Endothelial cell of umbilical vein (primary cell): Measurements from ENCODE around the gene OPRL1. TPM values are rescaled to one million over a fixed set of nuclear protein-coding genes. Genes with fewer than 3 reads are reported as not detected.

Source experiments
- BruUV-seq: library from RNA; stranded (reverse); fragments of 400-500 nt; replicated peaks from 2 replicates; lab custom pipeline; 2021; lab: Mats Ljungman, UMichigan
- CTCF ChIA-PET: fragments of 300-600, 350-600 bp; sonication (Branson Sonifier 250); formaldehyde crosslinking; loops from one replicate; lab custom pipeline; 2021; ENCODE audit warnings: antibody characterized with exemption, inconsistent platforms; lab: Charles Lee
- POLR2A ChIA-PET: fragments of 300-600, 350-600 bp; sonication (Branson Sonifier 250); formaldehyde crosslinking; loops from one replicate; lab custom pipeline; 2021; ENCODE audit warnings: antibody characterized with exemption, inconsistent platforms; lab: Charles Lee
- DNase-seq: peaks from one replicate; pipeline ENCODE4 v3.0.0-alpha.2; 2011; ENCODE audit warnings: low read depth, low spot score
- FAIRE-seq: peaks from 2 replicates; lab custom pipeline; 2011; peaks lifted over from hg19 to GRCh38; lab: Jason Lieb, UNC
- H2AFZ ChIP-seq: 2 replicates; pipeline ENCODE4 v1.6.0; 2012; ENCODE audit warnings: low read depth, low read length, control low read depth, inconsistent platforms
- H3K27ac ChIP-seq: 2 replicates; pipeline ENCODE4 v1.5.1; 2011; ENCODE audit warnings: low read depth, mild to moderate bottlenecking, control low read depth, low read length, moderate library complexity; ENCODE audit not compliant: insufficient read depth
- H3K27me3 ChIP-seq, 2 experiments: 2 replicates each; pipeline versions ENCODE4 v1.6.0 to v1.6.1; 2011; ENCODE audit warnings: low read length in 2 of 2, mixed read lengths in 1 of 2; ENCODE audit not compliant: control insufficient read depth in 2 of 2, insufficient read depth in 2 of 2
- H3K36me3 ChIP-seq, 2 experiments: 2 replicates in 1 of 2; 3 replicates in 1 of 2; pipeline ENCODE4 v1.5.1; 2011; ENCODE audit warnings: low read length in 2 of 2, mild to moderate bottlenecking in 1 of 2, moderate library complexity in 1 of 2; ENCODE audit not compliant: control insufficient read depth in 2 of 2, insufficient read depth in 2 of 2; ENCODE audit errors: extremely low read depth in 1 of 2
- H3K4me1 ChIP-seq: 3 replicates; pipeline ENCODE4 v1.5.1; 2011; ENCODE audit warnings: mild to moderate bottlenecking, low read length; ENCODE audit not compliant: control insufficient read depth, insufficient read depth; ENCODE audit errors: extremely low read depth
- H3K4me2 ChIP-seq: 2 replicates; pipeline ENCODE4 v1.6.1; 2011; ENCODE audit warnings: low read length, control low read depth, mixed read lengths; ENCODE audit not compliant: insufficient read depth
- H3K4me3 ChIP-seq, 3 experiments: fragments of 200-600 bp in 1 of 3; sonication (generic), shearing (Covaris generic) in 1 of 3; replicated peaks in 1 of 3; 2 replicates each; pipeline ENCODE4 v1.5.1; 2011 to 2016; ENCODE audit warnings: control low read depth in 3 of 3, low read length in 3 of 3, mild to moderate bottlenecking in 2 of 3, inconsistent platforms in 1 of 3, low read depth in 1 of 3, moderate library complexity in 1 of 3; ENCODE audit not compliant: insufficient read depth in 1 of 3
- H3K79me2 ChIP-seq: 2 replicates; pipeline ENCODE4 v1.6.0; 2012; ENCODE audit warnings: low read length, inconsistent platforms; ENCODE audit not compliant: control insufficient read depth, insufficient read depth
- H3K9ac ChIP-seq: replicated peaks from 2 replicates; pipeline ENCODE3; 2011; ENCODE audit warnings: low read length, control low read depth; ENCODE audit not compliant: insufficient read depth; ENCODE audit errors: extremely low read depth
- H3K9me1 ChIP-seq: replicated peaks from 3 replicates; pipeline ENCODE4 v1.6.0; 2011; ENCODE audit warnings: mild to moderate bottlenecking, low read length; ENCODE audit not compliant: control insufficient read depth, insufficient read depth; ENCODE audit errors: extremely low read depth
- H3K9me3 ChIP-seq: replicated peaks from 2 replicates; pipeline ENCODE4 v1.5.1; 2012; ENCODE audit warnings: low read length, inconsistent platforms; ENCODE audit not compliant: control insufficient read depth, insufficient read depth
- H4K20me1 ChIP-seq: replicated peaks from 2 replicates; pipeline ENCODE3; 2011; ENCODE audit warnings: mild to moderate bottlenecking, low read length; ENCODE audit not compliant: control insufficient read depth, insufficient read depth; ENCODE audit errors: extremely low read depth
- CTCF ChIP-seq, 2 donors: IDR thresholded peaks; 1 replicate in 1 of 2; 2 replicates in 1 of 2; pipeline ENCODE4 v1.5.1; 2011; ENCODE audit warnings: low read length in 2 of 2, mild to moderate bottlenecking in 2 of 2, moderate library complexity in 2 of 2, control low read depth in 1 of 2, inconsistent platforms in 1 of 2, low read depth in 1 of 2; ENCODE audit not compliant: insufficient read depth in 1 of 2; ENCODE audit errors: extremely low read depth in 1 of 2
- EZH2 ChIP-seq: IDR thresholded peaks from 2 replicates; pipeline ENCODE4 v1.6.1; 2012; ENCODE audit warnings: borderline replicate concordance, low read depth, mild to moderate bottlenecking, moderate library complexity, low read length, inconsistent platforms; ENCODE audit not compliant: severe bottlenecking
- JUN ChIP-seq: IDR thresholded peaks from 2 replicates; pipeline ENCODE4 v1.6.1; 2011; ENCODE audit warnings: borderline replicate concordance, low read depth; ENCODE audit not compliant: insufficient read length, insufficient read depth
- MAX ChIP-seq: IDR thresholded peaks from 2 replicates; pipeline ENCODE4 v1.6.1; 2011; ENCODE audit not compliant: insufficient read depth, insufficient read length
- POLR2A ChIP-seq: IDR thresholded peaks from 2 replicates; pipeline ENCODE4 v1.6.1; 2012; ENCODE audit warnings: low read depth, mild to moderate bottlenecking, control low read depth, low read length
- POLR2AphosphoS5 ChIP-seq: IDR thresholded peaks from 2 replicates; pipeline ENCODE4 v1.6.1; 2012; ENCODE audit warnings: low read depth, mild to moderate bottlenecking, control low read depth, low read length, moderate library complexity; ENCODE audit not compliant: insufficient read depth
- dilution Hi-C: fragments of 300-500 bp; cut with MboI; formaldehyde crosslinking; loops from one replicate; pipeline ENCODE4 v1.15.0; 2019; ENCODE audit warnings: low sequenced_read_pairs; ENCODE audit not compliant: extremely low pct_ligation_motif_present
- intact Hi-C: fragments of 100-400 bp; cut with micrococcal nuclease; formaldehyde crosslinking; loops from one replicate; pipeline ENCODE4 v1.10.0; 2022
- polyA plus RNA-seq, 4 experiments: library from polyadenylated mRNA; depleted of rRNA in 3 of 4; stranded (reverse) in 3 of 4; unstranded in 1 of 4; fragments of >200 nt; gene quantifications; 2 replicates each; pipeline versions ENCODE4 v1.2.1 to v1.2.3, GENCODE V29; 2011 to 2012; ENCODE audit warnings: missing spikeins in 1 of 4
- total RNA-seq: library from RNA; stranded (reverse); gene quantifications from 2 replicates; pipeline ENCODE4 v1.2.3, GENCODE V29; 2021

OPRL1 gene
- total and polyA plus RNA-seq, 2 donors (not counting 3 experiments of a cell fraction or from before 2014, with no cell fraction given): 1.9 to 2.0 TPM

- DNase-seq (peak; percentile 23), FAIRE-seq (no peak)
- dilution Hi-C loops (no loop called here), intact Hi-C loops (loop anchor here (1.0 kb wide), 2 partner anchors 18 to 36 kb away; no protein-coding TSS in a partner anchor)
- no TSS peak for BruUV-seq
- Histone ChIP-seq H3K36me3 (no peaks in the 10 kb centered on the region), H2AFZ (peak within 1 kb of the TSS; percentile 46), H4K20me1 (no peaks in the 10 kb centered on the region), H3K4me2 (peak within 1 kb of the TSS; percentile 34), H3K4me1 (peaks cover 10% of the 10 kb centered on the region), H3K9ac (no peak within 1 kb of the TSS), H3K79me2 (no peaks in the 10 kb centered on the region), H3K4me3 (peak within 1 kb of the TSS in 1 of 3 experiments; percentile 34), H3K27ac (no peak within 1 kb of the TSS), H3K27me3 (peaks cover 23 to 32% of the 10 kb centered on the region in 2 experiments), H3K9me3 (no peaks in the 10 kb centered on the region), H3K9me1 (no peaks in the 10 kb centered on the region)
- POLR2A ChIA-PET: interaction anchor here (1.0 kb wide), 1 partner anchor 45 kb away, joined by 3 read pairs; no protein-coding TSS in a partner anchor
- peak; percentile 100 for TF ChIP-seq EZH2
- TF ChIP-seq MAX: no peak
- no peak for TF ChIP-seq JUN
- CTCF ChIA-PET: interaction anchor here (0.7 to 2.8 kb wide), 23 partner anchors 9 to 591 kb away, joined by 3 to 66 read pairs (median 5); partner anchors contain the start of genes NPBWR2, PRPF6, SAMD10 and TCEA2
Observed at GRCh38 chr20:64083804-64084684, 4.2 kb downstream of the OPRL1 start, which contains the start of gene LKAAEAR1. TSS of gene LKAAEAR1 (minus strand) at chr20:64084398. CDS start at chr20:64084219, 179 bp downstream.

GRCh38 chr20:64084685-64085152 lies 4.8 kb downstream of the OPRL1 start:
- H3K9me3 ChIP-seq: no peaks in the 10 kb centered on the region
- CTCF ChIA-PET: interaction anchor here (1.1 to 2.8 kb wide), 6 partner anchors 15 to 591 kb away, joined by 3 to 66 read pairs (median 6); no protein-coding TSS in a partner anchor

More at GRCh38 chr20:64084685-64085152, 4.8 kb downstream of the OPRL1 start:
- dilution Hi-C loops: no loop called here
- TF ChIP-seq CTCF (IDR thresholded peaks at IDR 0.05; ENCODE audit: extremely low read depth in 1 of 2, insufficient read depth in 1 of 2, low read depth in 1 of 2, low read length in 2 of 2) (no peak), POLR2A (no peak), POLR2AphosphoS5 (no peak), EZH2 (peak; percentile 58)
- DNase-seq (no peak), FAIRE-seq (no peak)
- Histone ChIP-seq H2AFZ (no peak overlapping the region), H3K36me3 (no peaks in the 10 kb centered on the region), H3K4me3 (no peak overlapping the region), H3K27me3 (peaks cover 23 to 32% of the 10 kb centered on the region in 2 experiments), H3K4me1 (peaks cover 6% of the 10 kb centered on the region), H3K79me2 (no peaks in the 10 kb centered on the region), H3K27ac (no peak overlapping the region), H3K9me1 (no peaks in the 10 kb centered on the region), H3K4me2 (no peak overlapping the region), H3K9ac (no peak overlapping the region), H4K20me1 (no peaks in the 10 kb centered on the region)
- POLR2A ChIA-PET: no interaction called here
- intact Hi-C loops: no loop called here
- BruUV-seq: no TSS peak
